Activated B cell treated with CpG ODN at 0.5 μM for 24 hours (primary cell): ENCODE data around the gene TDRD12. TPM values are rescaled to one million over a fixed set of nuclear protein-coding genes. Genes with fewer than 3 reads are reported as not detected.
"Not testable (repeated sequence)": the region's sequence is repeated elsewhere in the genome, so short reads cannot be mapped to it uniquely, and the experiment has no call there.

Experiments used
- ATAC-seq: fragments of 200-7000 bp; cut with Tn5 transposase; one replicate; pipeline ENCODE4 v1.10.0; 2021; ENCODE audit warnings: low read depth, mild to moderate bottlenecking, moderate library complexity
- CTCF ChIA-PET: fragments of 350-600 bp; sonication (Branson Sonifier 250); formaldehyde crosslinking; loops from one replicate; lab custom pipeline; 2021; ENCODE audit warnings: antibody characterized with exemption; lab: Charles Lee
- POLR2A ChIA-PET: fragments of 350-600 bp; sonication (Branson Sonifier 250); formaldehyde crosslinking; loops from one replicate; lab custom pipeline; 2021; ENCODE audit warnings: antibody characterized with exemption; lab: Charles Lee
- DNase-seq: peaks from one replicate; pipeline ENCODE4 v3.0.0; 2022
- H3K27ac Mint-ChIP-seq: one replicate; pipeline ENCODE4 v1.8.0; 2020; ENCODE audit warnings: mixed read lengths
- H3K27me3 Mint-ChIP-seq: one replicate; pipeline ENCODE4 v1.8.0; 2021; ENCODE audit warnings: mixed read lengths
- H3K36me3 Mint-ChIP-seq: one replicate; pipeline ENCODE4 v1.8.0; 2021; ENCODE audit warnings: low read depth, mixed read lengths
- H3K4me1 Mint-ChIP-seq: one replicate; pipeline ENCODE4 v1.8.0; 2021; ENCODE audit warnings: mixed read lengths
- H3K4me3 Mint-ChIP-seq: one replicate; pipeline ENCODE4 v1.8.0; 2020; ENCODE audit warnings: mild to moderate bottlenecking, mixed read lengths
- H3K9me3 Mint-ChIP-seq: one replicate; pipeline ENCODE4 v1.8.0; 2020; ENCODE audit warnings: mixed read lengths
- CTCF ChIP-seq: fragments of 200-600 bp; IDR thresholded peaks from one replicate; pipeline ENCODE4 v1.8.0; 2022; ENCODE audit warnings: antibody characterized with exemption, mild to moderate bottlenecking
- intact Hi-C: fragments of 100-400 bp; cut with micrococcal nuclease; formaldehyde crosslinking; loops from one replicate; pipeline ENCODE4 v1.15.1; 2024
- total RNA-seq: library from RNA; stranded (reverse); gene quantifications from 2 replicates; pipeline ENCODE4 v1.2.3, GENCODE V29; 2022

TDRD12 gene
- total RNA-seq, 1 donor from 2014 or later: 1.2 TPM

DNA sequence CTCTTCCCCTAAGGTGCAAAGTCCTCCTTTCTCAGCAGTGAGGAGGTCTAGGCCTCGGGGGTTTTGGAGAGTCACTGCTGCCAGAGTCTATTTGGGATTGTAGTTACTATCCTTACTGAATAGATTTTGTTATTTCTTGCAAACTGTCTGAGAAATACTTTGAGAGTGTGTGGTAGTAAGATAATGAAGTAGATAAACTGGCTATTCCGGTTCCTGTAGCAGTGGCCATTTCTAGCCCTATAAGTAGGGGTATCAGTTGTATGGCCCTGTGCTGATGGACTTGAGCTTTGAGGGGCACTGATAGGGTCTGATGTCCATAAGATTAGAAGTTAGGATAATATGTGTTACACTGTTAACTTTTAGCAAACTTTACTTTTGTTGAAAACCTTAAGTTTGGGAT lies 25.3 kb upstream of the TDRD12 start:
- intact Hi-C loops: loop anchor here (5.0 kb wide), 2 partner anchors 278 to 347 kb away; partner anchors contain the start of genes CEP89, FAAP24 and ZNF507
- Mint-ChIP-seq H3K4me1 (peaks cover 44% of the 10 kb centered on the region), H3K4me3 (peak overlapping the region; percentile 19), H3K36me3 (peaks cover 21% of the 10 kb centered on the region)
- H3K27me3 Mint-ChIP-seq, CTCF ChIA-PET, H3K27ac Mint-ChIP-seq, DNase-seq, H3K9me3 Mint-ChIP-seq, ATAC-seq: not testable (repeated sequence)
- POLR2A ChIA-PET: interaction anchor here (0.6 kb wide), 1 partner anchor 277 kb away, joined by 3 read pairs; no protein-coding TSS in a partner anchor

DNA sequence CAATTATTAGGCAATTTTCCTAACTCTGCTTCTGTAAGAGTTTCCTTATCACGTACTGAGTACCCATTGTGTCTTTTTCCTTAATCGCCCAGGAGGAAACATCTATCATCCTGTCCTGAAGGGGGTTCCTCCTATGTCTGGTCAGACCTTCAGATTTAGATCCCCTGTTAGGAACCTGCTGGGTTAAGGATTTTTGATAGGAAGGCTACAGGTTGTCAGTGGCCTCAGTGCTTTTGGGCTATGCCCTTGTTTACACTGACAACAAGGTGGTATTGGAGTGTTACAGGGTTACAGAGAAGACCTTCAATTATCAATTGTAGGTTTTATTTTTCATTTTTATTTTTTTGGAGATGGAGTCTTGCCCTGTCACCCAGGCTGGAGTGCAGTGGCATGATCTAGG lies 24.7 kb upstream of the TDRD12 start:
- H3K9me3 Mint-ChIP-seq, DNase-seq, CTCF ChIA-PET, H3K27me3 Mint-ChIP-seq, POLR2A ChIA-PET, H3K27ac Mint-ChIP-seq, ATAC-seq: not testable (repeated sequence)
- peaks cover 44% of the 10 kb centered on the region for H3K4me1 Mint-ChIP-seq
- H3K4me3 Mint-ChIP-seq: peak overlapping the region; percentile 19
- intact Hi-C loops: loop anchor here (5.0 kb wide), 2 partner anchors 277 to 348 kb away; partner anchors contain the start of genes CEP89, FAAP24 and ZNF507
- H3K36me3 Mint-ChIP-seq: peaks cover 27% of the 10 kb centered on the region

DNA sequence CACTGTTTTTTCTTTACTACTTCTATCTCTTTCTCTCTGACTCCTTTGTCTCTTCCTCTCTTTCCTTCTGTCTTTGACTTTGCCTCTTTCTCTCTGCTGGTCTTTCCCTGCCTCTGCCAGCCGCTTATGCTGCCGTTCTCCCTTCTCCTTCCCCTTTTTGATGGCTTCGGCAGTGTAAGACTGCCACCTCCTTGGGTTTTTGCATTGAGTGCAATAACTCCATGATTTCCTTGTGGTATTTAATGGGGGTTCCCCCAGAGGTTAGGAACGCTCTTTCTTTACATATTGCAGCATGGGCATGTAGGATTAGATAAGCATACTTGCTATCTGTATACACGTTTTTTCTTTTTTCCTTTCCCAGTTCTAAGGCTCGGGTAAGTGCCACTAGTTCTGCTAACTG lies 24.1 kb upstream of the TDRD12 start:
- ATAC-seq, POLR2A ChIA-PET, H3K4me3 Mint-ChIP-seq, intact Hi-C loops, DNase-seq, CTCF ChIA-PET, H3K27me3 Mint-ChIP-seq, H3K9me3 Mint-ChIP-seq: not testable (repeated sequence)
- Mint-ChIP-seq H3K4me1 (peaks cover 44% of the 10 kb centered on the region), H3K36me3 (peaks cover 31% of the 10 kb centered on the region), H3K27ac (peak overlapping the region; percentile 21)

GRCh38 chr19:32696771-32697170 lies 22.8 kb upstream of the TDRD12 start:
- DNase-seq, H3K27me3 Mint-ChIP-seq, CTCF ChIA-PET, ATAC-seq, H3K9me3 Mint-ChIP-seq, intact Hi-C loops, POLR2A ChIA-PET, H3K4me3 Mint-ChIP-seq: not testable (repeated sequence)
- peaks cover 36% of the 10 kb centered on the region for H3K4me1 Mint-ChIP-seq
- H3K36me3 Mint-ChIP-seq: peaks cover 37% of the 10 kb centered on the region
- H3K27ac Mint-ChIP-seq: peak overlapping the region; percentile 30

- DNase-seq, ATAC-seq, H3K27me3 Mint-ChIP-seq, H3K27ac Mint-ChIP-seq, intact Hi-C loops, H3K9me3 Mint-ChIP-seq, CTCF ChIA-PET, H3K4me3 Mint-ChIP-seq: not testable (repeated sequence)
- POLR2A ChIA-PET: interaction anchor here (0.8 kb wide), 1 partner anchor 25 kb away, joined by 3 read pairs; the partner anchor contains the start of gene ANKRD27
- peaks cover 12% of the 10 kb centered on the region for H3K4me1 Mint-ChIP-seq
- H3K36me3 Mint-ChIP-seq: peaks cover 55% of the 10 kb centered on the region
Measured at GRCh38 chr19:32700129-32700528, 19.4 kb upstream of the TDRD12 start.

GRCh38 chr19:32702010-32702409 lies 17.6 kb upstream of the TDRD12 start:
- POLR2A ChIA-PET: no interaction called here
- no peak overlapping the region for H3K4me3 Mint-ChIP-seq
- CTCF ChIA-PET: no interaction called here
- DNase-seq (no peak), ATAC-seq (no peak)
- H3K27ac Mint-ChIP-seq: no peak overlapping the region
- H3K27me3 Mint-ChIP-seq: no peaks in the 10 kb centered on the region
- H3K9me3 Mint-ChIP-seq: peaks cover 6% of the 10 kb centered on the region
- H3K36me3 Mint-ChIP-seq: peaks cover 61% of the 10 kb centered on the region
- intact Hi-C loops: no loop called here
- H3K4me1 Mint-ChIP-seq: peaks cover 2% of the 10 kb centered on the region
- TF ChIP-seq CTCF: no peak

- DNase-seq, H3K27ac Mint-ChIP-seq, H3K9me3 Mint-ChIP-seq, H3K27me3 Mint-ChIP-seq, CTCF ChIA-PET, H3K4me1 Mint-ChIP-seq, ATAC-seq, H3K4me3 Mint-ChIP-seq, intact Hi-C loops: not testable (repeated sequence)
- POLR2A ChIA-PET: interaction anchor here (0.6 kb wide), 1 partner anchor 8 kb away, joined by 4 read pairs; no protein-coding TSS in a partner anchor
- peaks cover 51% of the 10 kb centered on the region for H3K36me3 Mint-ChIP-seq
Measured at GRCh38 chr19:32704006-32704405, 15.6 kb upstream of the TDRD12 start.

DNA sequence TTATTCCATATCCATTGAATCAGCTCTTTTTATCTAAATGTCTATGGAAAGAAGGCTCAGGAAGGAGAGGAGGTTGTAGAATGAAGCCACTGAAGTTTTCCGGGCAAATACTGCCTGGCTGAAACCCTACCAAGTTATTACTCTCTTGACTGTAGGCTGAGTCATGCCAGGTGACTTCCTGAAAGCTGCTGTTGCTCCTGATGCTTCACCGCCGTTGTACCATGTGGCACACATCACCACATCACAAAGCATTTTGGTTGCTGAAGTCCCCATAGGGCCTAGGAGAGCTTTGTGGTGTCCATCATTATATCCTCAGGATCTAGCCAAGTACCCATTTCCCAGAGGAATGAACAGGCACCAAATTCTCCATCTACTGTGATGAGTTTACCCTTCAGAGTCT lies 11.1 kb upstream of the TDRD12 start:
- H3K36me3 Mint-ChIP-seq: peaks cover 38% of the 10 kb centered on the region
- intact Hi-C loops: no loop called here
- H3K27ac Mint-ChIP-seq: no peak overlapping the region
- no peak overlapping the region for H3K4me3 Mint-ChIP-seq
- ChIA-PET POLR2A (interaction anchor here (0.6 kb wide), 1 partner anchor 125 kb away, joined by 3 read pairs; no protein-coding TSS in a partner anchor), CTCF (no interaction called here)
- no peak for TF ChIP-seq CTCF
- DNase-seq: no peak
- no peaks in the 10 kb centered on the region for H3K27me3 Mint-ChIP-seq
- H3K9me3 Mint-ChIP-seq: peaks cover 4% of the 10 kb centered on the region
- H3K4me1 Mint-ChIP-seq: peaks cover 2% of the 10 kb centered on the region
- ATAC-seq: peak; percentile 14
